Gastrocnemius medialis (tissue), 4 donors: Measurements from ENCODE around the gene ACOT12. TPM values are rescaled to one million over a fixed set of nuclear protein-coding genes. Genes with fewer than 3 reads are reported as not detected.

Source experiments
- ATAC-seq, 2 donors: fragments of 150-250 bp; one replicate each; pipeline ENCODE4 v1.9.1; 2016
- DNase-seq, 2 donors: peaks; one replicate each; pipeline ENCODE4 v3.0.0-alpha.2; 2019
- H3K27ac ChIP-seq, 4 donors: fragments of 200-600 bp; sonication (generic); 1 replicate in 1 of 4; 2 replicates in 3 of 4; pipeline ENCODE4 v1.5.1; 2016 to 2018; ENCODE audit warnings: mild to moderate bottlenecking in 2 of 4, moderate library complexity in 1 of 4
- H3K27me3 ChIP-seq, 3 donors: fragments of 200-600 bp; sonication (generic) in 2 of 3; 1 replicate in 1 of 3; 2 replicates in 2 of 3; pipeline versions ENCODE4 v1.5.1 to v1.6.0; 2016 to 2019; ENCODE audit warnings: mild to moderate bottlenecking in 1 of 3, moderate library complexity in 1 of 3
- H3K36me3 ChIP-seq, 2 donors: fragments of 200-600 bp; sonication (generic) in 1 of 2; one replicate each; pipeline ENCODE4 v1.5.1; 2017 to 2018
- H3K4me1 ChIP-seq, 2 donors: fragments of 200-600 bp; sonication (generic) in 1 of 2; one replicate each; pipeline ENCODE4 v1.5.1; 2016 to 2017; ENCODE audit warnings: mild to moderate bottlenecking in 2 of 2
- H3K4me3 ChIP-seq, 4 donors: fragments of 200-600 bp; sonication (generic) in 3 of 4; 1 replicate in 1 of 4; 2 replicates in 3 of 4; pipeline ENCODE4 v1.5.1; 2016 to 2019; ENCODE audit warnings: mild to moderate bottlenecking in 2 of 4
- H3K9me3 ChIP-seq, 3 donors: fragments of 200-600 bp; sonication (generic) in 2 of 3; 1 replicate in 1 of 3; 2 replicates in 2 of 3; pipeline ENCODE4 v1.5.1; 2016 to 2019
- CTCF ChIP-seq, 5 experiments: fragments of 450-650 bp in 3 of 5; fragments of 200-600 bp in 2 of 5; sonication (generic) in 2 of 5; IDR thresholded peaks in 4 of 5; conservative IDR thresholded peaks in 1 of 5; 1 replicate in 4 of 5; 2 replicates in 1 of 5; pipeline ENCODE4 v1.5.1; 2016 to 2019; ENCODE audit warnings: antibody characterized with exemption in 5 of 5, mild to moderate bottlenecking in 3 of 5, moderate library complexity in 3 of 5
- POLR2A ChIP-seq, 2 donors: fragments of 450-650 bp; IDR thresholded peaks; one replicate each; pipeline ENCODE4 v1.6.1; 2017; ENCODE audit warnings: antibody characterized with exemption in 2 of 2, mild to moderate bottlenecking in 2 of 2, moderate library complexity in 2 of 2
- in situ Hi-C, 4 donors: fragments of 200-750 bp; cut with MboI; loops; one replicate each; pipeline versions ENCODE4 v1.15.0 to v1.8.0; 2017; ENCODE audit warnings: low sequenced_read_pairs in 4 of 4
- intact Hi-C: fragments of 100-400 bp; cut with DNase I; formaldehyde crosslinking; loops from one replicate; pipeline ENCODE4 v1.15.1; 2023; ENCODE audit warnings: low total_unique reads
- total RNA-seq, 4 donors: library from RNA; depleted of rRNA; stranded (reverse); fragments of >200 nt; gene quantifications; one replicate each; pipeline versions ENCODE4 v1.1.0 to v1.2.3, GENCODE V29; 2016

ACOT12 gene
- total RNA-seq, 4 donors from 2014 or later: 0.53 TPM; not detected in 3

- in situ Hi-C loops: no loop called here
- H3K4me1 ChIP-seq: no peaks in the 10 kb centered on the region
- no peaks in the 10 kb centered on the region for H3K27me3 ChIP-seq
- no peak overlapping the region for H3K4me3 ChIP-seq
- H3K36me3 ChIP-seq: no peaks in the 10 kb centered on the region
- no peak overlapping the region for H3K27ac ChIP-seq
- TF ChIP-seq POLR2A (IDR thresholded peaks at IDR 0.05) (no peak), CTCF (IDR thresholded peaks at IDR 0.05 in 4 of 5, conservative IDR thresholded peaks at IDR 0.05 in 1 of 5) (no peak)
- no peaks in the 10 kb centered on the region for H3K9me3 ChIP-seq
- ATAC-seq: no peak
- DNase-seq: no peak
- intact Hi-C loops: no loop called here
Observed at GRCh38 chr5:81405126-81405891, 11.4 kb upstream of the ACOT12 start.

GRCh38 chr5:81402192-81402930 lies 8.4 kb upstream of the ACOT12 start:
- ATAC-seq: no peak
- Histone ChIP-seq H3K27me3 (peaks cover 0 to 5% (median 0%) of the 10 kb centered on the region in 3 donors), H3K4me1 (no peaks in the 10 kb centered on the region), H3K4me3 (no peak overlapping the region), H3K36me3 (no peaks in the 10 kb centered on the region), H3K9me3 (no peaks in the 10 kb centered on the region), H3K27ac (no peak overlapping the region)
- intact Hi-C loops: no loop called here
- TF ChIP-seq CTCF (IDR thresholded peaks at IDR 0.05 in 4 of 5, conservative IDR thresholded peaks at IDR 0.05 in 1 of 5): no peak
- no peak for TF ChIP-seq POLR2A (IDR thresholded peaks at IDR 0.05)
- DNase-seq: no peak
- in situ Hi-C loops: no loop called here

- peaks cover 0 to 5% (median 0%) of the 10 kb centered on the region in 3 donors for H3K27me3 ChIP-seq
- no peak for ATAC-seq
- intact Hi-C loops: no loop called here
Observed at GRCh38 chr5:81401266-81401665, 7.3 kb upstream of the ACOT12 start.

GRCh38 chr5:81400375-81400774 lies 6.4 kb upstream of the ACOT12 start:
- no peak overlapping the region for H3K27ac ChIP-seq
- in situ Hi-C loops: no loop called here
- no peaks in the 10 kb centered on the region for H3K9me3 ChIP-seq
- no peak overlapping the region for H3K4me3 ChIP-seq
- TF ChIP-seq CTCF (IDR thresholded peaks at IDR 0.05 in 4 of 5, conservative IDR thresholded peaks at IDR 0.05 in 1 of 5) (no peak), POLR2A (IDR thresholded peaks at IDR 0.05) (no peak)
- DNase-seq (no peak), ATAC-seq (no peak)
- intact Hi-C loops: no loop called here
- peaks cover 1 to 7% (median 3%) of the 10 kb centered on the region in 3 donors for H3K27me3 ChIP-seq
- H3K4me1 ChIP-seq: no peaks in the 10 kb centered on the region
- no peaks in the 10 kb centered on the region for H3K36me3 ChIP-seq

More at GRCh38 chr5:81401266-81401665, 7.3 kb upstream of the ACOT12 start:
- Histone ChIP-seq H3K4me3 (no peak overlapping the region), H3K36me3 (no peaks in the 10 kb centered on the region), H3K9me3 (no peaks in the 10 kb centered on the region), H3K4me1 (no peaks in the 10 kb centered on the region), H3K27ac (no peak overlapping the region)
- no peak for TF ChIP-seq CTCF (IDR thresholded peaks at IDR 0.05 in 4 of 5, conservative IDR thresholded peaks at IDR 0.05 in 1 of 5)
- TF ChIP-seq POLR2A (IDR thresholded peaks at IDR 0.05): no peak
- DNase-seq: no peak
- in situ Hi-C loops: no loop called here
